H1 (cell line): Measurements from ENCODE around the gene IL6ST.

Experiments
- CBX5 ChIP-seq: fragments of 300-800, 300-1000 bp; sonication (generic); IDR thresholded peaks from 2 replicates; pipeline ENCODE4 v1.7.1; 2016; ENCODE audit warnings: antibody characterized with exemption, low read length, low read depth
- CEBPB ChIP-seq: IDR thresholded peaks from 2 replicates; pipeline ENCODE4 v1.6.1; 2012; ENCODE audit warnings: low read depth, low read length
- EP300 ChIP-seq, 2 experiments: IDR thresholded peaks; 1 replicate in 1 of 2; 2 replicates in 1 of 2; pipeline ENCODE4 v1.6.1; 2011 to 2012; ENCODE audit warnings: low read depth in 2 of 2, low read length in 2 of 2, mild to moderate bottlenecking in 2 of 2, borderline replicate concordance in 1 of 2, inconsistent platforms in 1 of 2, moderate library complexity in 1 of 2
- EZH2 ChIP-seq: fragments of 200-600 bp; sonication (generic); IDR thresholded peaks from 2 replicates; pipeline ENCODE4 v1.7.1; 2012; ENCODE audit warnings: low read depth, mild to moderate bottlenecking, moderate library complexity, low read length, inconsistent platforms; ENCODE audit not compliant: severe bottlenecking
- GTF2F1 ChIP-seq: IDR thresholded peaks from 2 replicates; pipeline ENCODE4 v1.6.1; 2012; ENCODE audit warnings: low read depth, low read length, improper control_type of control experiment, borderline replicate concordance
- KDM5A ChIP-seq: fragments of 200-600 bp; IDR thresholded peaks from 2 replicates; pipeline ENCODE4 v1.7.1; 2012; ENCODE audit warnings: mild to moderate bottlenecking, low read length, inconsistent platforms, mixed read lengths
- SIN3A ChIP-seq, 2 experiments: IDR thresholded peaks in 1 of 2; conservative IDR thresholded peaks in 1 of 2; 2 replicates each; pipeline ENCODE4 v1.6.1; 2011 to 2012; ENCODE audit warnings: low read length in 2 of 2, improper control_type of control experiment in 1 of 2, low read depth in 1 of 2, mild to moderate bottlenecking in 1 of 2
- TF ChIP-seq, protein P1 (sequence below), 3 experiments: IDR thresholded peaks; 1 replicate in 2 of 3; 2 replicates in 1 of 3; pipeline versions ENCODE4 v1.5.1 to v1.6.1; 2011; ENCODE audit warnings: low read length in 3 of 3, mild to moderate bottlenecking in 3 of 3, inconsistent platforms in 2 of 3, low read depth in 1 of 3, moderate library complexity in 1 of 3; ENCODE audit not compliant: insufficient read depth in 1 of 3; ENCODE audit errors: control extremely low read depth in 1 of 3

DNA sequence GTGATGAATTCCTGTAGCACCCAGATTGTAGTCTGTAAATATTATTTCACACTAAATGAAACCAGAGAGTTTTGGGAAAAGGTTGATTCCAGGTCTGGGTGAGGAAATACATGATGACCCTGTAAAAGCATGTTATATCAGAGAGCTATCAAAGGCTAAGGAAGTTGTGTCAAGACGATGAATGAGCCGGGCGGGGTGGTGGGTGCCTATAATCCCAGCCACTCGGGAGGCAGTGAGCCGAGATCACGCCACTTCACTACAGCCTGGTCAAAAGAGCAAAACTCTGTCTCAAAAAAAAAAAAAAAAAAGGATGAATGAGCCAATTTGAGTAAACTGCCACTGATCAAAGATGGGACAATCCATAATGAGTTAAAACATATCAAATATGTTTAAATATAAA, 29.2 kb downstream of the IL6ST start:
- no peak for TF ChIP-seq KDM5A
- TF ChIP-seq, protein P1, sequence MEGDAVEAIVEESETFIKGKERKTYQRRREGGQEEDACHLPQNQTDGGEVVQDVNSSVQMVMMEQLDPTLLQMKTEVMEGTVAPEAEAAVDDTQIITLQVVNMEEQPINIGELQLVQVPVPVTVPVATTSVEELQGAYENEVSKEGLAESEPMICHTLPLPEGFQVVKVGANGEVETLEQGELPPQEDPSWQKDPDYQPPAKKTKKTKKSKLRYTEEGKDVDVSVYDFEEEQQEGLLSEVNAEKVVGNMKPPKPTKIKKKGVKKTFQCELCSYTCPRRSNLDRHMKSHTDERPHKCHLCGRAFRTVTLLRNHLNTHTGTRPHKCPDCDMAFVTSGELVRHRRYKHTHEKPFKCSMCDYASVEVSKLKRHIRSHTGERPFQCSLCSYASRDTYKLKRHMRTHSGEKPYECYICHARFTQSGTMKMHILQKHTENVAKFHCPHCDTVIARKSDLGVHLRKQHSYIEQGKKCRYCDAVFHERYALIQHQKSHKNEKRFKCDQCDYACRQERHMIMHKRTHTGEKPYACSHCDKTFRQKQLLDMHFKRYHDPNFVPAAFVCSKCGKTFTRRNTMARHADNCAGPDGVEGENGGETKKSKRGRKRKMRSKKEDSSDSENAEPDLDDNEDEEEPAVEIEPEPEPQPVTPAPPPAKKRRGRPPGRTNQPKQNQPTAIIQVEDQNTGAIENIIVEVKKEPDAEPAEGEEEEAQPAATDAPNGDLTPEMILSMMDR (IDR thresholded peaks at IDR 0.05; ENCODE audit: control extremely low read depth in 1 of 3, insufficient read depth in 1 of 3, low read depth in 1 of 3, low read length in 3 of 3), result no peak
- no peak for TF ChIP-seq GTF2F1
- TF ChIP-seq SIN3A (conservative IDR thresholded peaks at IDR 0.05 in 1 of 2, IDR thresholded peaks at IDR 0.05 in 1 of 2; ENCODE audit: low read depth in 1 of 2, low read length in 2 of 2), result no peak
- no peak for TF ChIP-seq EZH2
- TF ChIP-seq CBX5, result no peak
- TF ChIP-seq EP300 (IDR thresholded peaks at IDR 0.05; ENCODE audit: borderline replicate concordance in 1 of 2, low read depth in 2 of 2, low read length in 2 of 2), result no peak
- TF ChIP-seq CEBPB, result no peak
